NOMO-1 (cell line): Measurements from ENCODE around the gene ADGRA1.

ENCODE experiments used
- DNase-seq, 2 experiments: peaks; one replicate each; lab custom pipeline; 2025; ENCODE audit not compliant: unreplicated experiment in 2 of 2; lab: John Stamatoyannopoulos, UW

The ADGRA1 gene

GRCh38 chr10:133055470-133055869 is 32.3 kb upstream of the ADGRA1 start:
- no peak for DNase-seq

- DNase-seq, result no peak
Measured at GRCh38 chr10:133056001-133056400, 31.7 kb upstream of the ADGRA1 start.

GRCh38 chr10:133056651-133057178 is 31.0 kb upstream of the ADGRA1 start:
- DNase-seq, result no peak

GRCh38 chr10:133058331-133059092 is 29.2 kb upstream of the ADGRA1 start:
- DNase-seq, result peak in 1 of 2 experiments; percentile 18

- no peak for DNase-seq
Measured at GRCh38 chr10:133059093-133059470, 28.6 kb upstream of the ADGRA1 start.

GRCh38 chr10:133059571-133059970 is 28.2 kb upstream of the ADGRA1 start:
- no peak for DNase-seq

GRCh38 chr10:133060022-133060421 is 27.7 kb upstream of the ADGRA1 start:
- no peak for DNase-seq

GRCh38 chr10:133060466-133060865 is 27.3 kb upstream of the ADGRA1 start:
- DNase-seq, result no peak

GRCh38 chr10:133060881-133061280 is 26.8 kb upstream of the ADGRA1 start:
- DNase-seq, result no peak

GRCh38 chr10:133061296-133062038 is 26.3 kb upstream of the ADGRA1 start:
- no peak for DNase-seq

- no peak for DNase-seq
Measured at GRCh38 chr10:133062085-133062484, 25.6 kb upstream of the ADGRA1 start.

GRCh38 chr10:133062635-133063034 is 25.1 kb upstream of the ADGRA1 start:
- no peak for DNase-seq

GRCh38 chr10:133067149-133068105 is 20.3 kb upstream of the ADGRA1 start:
- DNase-seq, result no peak

- DNase-seq, result no peak
Measured at GRCh38 chr10:133068111-133069032, 19.4 kb upstream of the ADGRA1 start.

- DNase-seq, result no peak
Measured at GRCh38 chr10:133069033-133069525, 18.6 kb upstream of the ADGRA1 start.

- no peak for DNase-seq
Measured at GRCh38 chr10:133070405-133070804, 17.3 kb upstream of the ADGRA1 start.

- no peak for DNase-seq
Measured at GRCh38 chr10:133070810-133071209, 16.9 kb upstream of the ADGRA1 start.

- DNase-seq, result no peak
Measured at GRCh38 chr10:133071733-133072132, 16.0 kb upstream of the ADGRA1 start.

- DNase-seq, result no peak
Measured at GRCh38 chr10:133072196-133072595, 15.5 kb upstream of the ADGRA1 start.
